SK-N-MC (cell line): ENCODE results near the gene SPG21.

Source experiments
- EZH2 ChIP-seq: fragments of 200-600 bp; sonication (generic); IDR thresholded peaks from one replicate; pipeline ENCODE4 v1.6.1; 2017; ENCODE audit warnings: antibody characterized with exemption
- POLR2AphosphoS5 ChIP-seq: IDR thresholded peaks from 2 replicates; pipeline ENCODE4 v1.6.1; 2012; ENCODE audit warnings: mild to moderate bottlenecking, low read depth, low read length, borderline replicate concordance

DNA sequence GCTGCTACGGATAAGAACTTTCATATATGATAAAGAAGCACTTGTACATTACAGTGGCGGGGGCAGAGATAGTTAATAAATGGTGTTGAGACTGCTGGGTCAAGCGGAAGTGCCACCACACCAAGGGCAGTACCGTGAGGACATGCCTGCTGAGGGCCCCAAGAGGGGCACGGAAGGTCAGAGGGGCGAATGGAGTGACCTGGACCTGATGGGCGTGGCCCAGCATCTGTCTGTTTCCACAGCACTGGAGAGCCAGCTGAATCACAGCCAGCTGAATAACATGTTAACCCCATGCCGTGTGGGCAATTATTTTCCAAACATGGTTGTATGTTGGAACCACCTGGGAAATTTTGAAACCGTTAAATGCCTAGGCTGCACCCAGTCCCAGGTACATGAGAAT lies 40.8 kb downstream of the SPG21 start:
- TF ChIP-seq POLR2AphosphoS5 = no peak
- TF ChIP-seq EZH2 = no peak
